Testis (tissue), 3 donors: Measurements from ENCODE around the gene PPP1R12A. TPM values are rescaled to one million over a fixed set of nuclear protein-coding genes. Genes with fewer than 3 reads are reported as not detected.

ENCODE experiments used
- DNase-seq: peaks from one replicate; pipeline ENCODE4 v3.0.0-alpha.2; 2019
- H3K27ac ChIP-seq, 2 donors: fragments of 200-600 bp; sonication (generic); one replicate each; pipeline ENCODE4 v1.5.1; 2019
- H3K27me3 ChIP-seq: fragments of 200-600 bp; sonication (generic); one replicate; pipeline ENCODE4 v1.5.1; 2019
- H3K36me3 ChIP-seq: fragments of 200-600 bp; sonication (generic); one replicate; pipeline ENCODE4 v1.5.1; 2017; ENCODE audit warnings: low read depth; ENCODE audit errors: missing control alignments
- H3K4me1 ChIP-seq: fragments of 200-600 bp; sonication (generic); one replicate; pipeline ENCODE4 v1.5.1; 2019
- H3K4me3 ChIP-seq, 2 donors: fragments of 200-600 bp; sonication (generic); one replicate each; pipeline ENCODE4 v1.5.1; 2017 to 2019
- H3K9me3 ChIP-seq: fragments of 200-600 bp; sonication (generic); one replicate; pipeline ENCODE4 v1.5.1; 2017
- POLR2A ChIP-seq: fragments of 450-650 bp; IDR thresholded peaks from one replicate; pipeline ENCODE4 v1.6.1; 2017; ENCODE audit warnings: antibody characterized with exemption, mild to moderate bottlenecking, moderate library complexity
- WGBS, 2 donors: methylation state at CpG; one replicate each; pipeline ENCODE4 v1.1.5; 2018; 5-methylcytosine and 5-hydroxymethylcytosine counted together
- intact Hi-C: fragments of 100-400 bp; cut with DNase I; formaldehyde crosslinking; loops from one replicate; pipeline ENCODE4 v1.15.1; 2023; ENCODE audit warnings: low total_unique reads
- polyA plus RNA-seq: library from polyadenylated mRNA; stranded (reverse); fragments of 350-450 nt; fragmentation: Illumina TruSeq; extraction: RNeasy Lipid Tissue Mini Kit (QIAGEN cat#74804); gene quantifications from one replicate; pipeline ENCODE4 v1.2.3, GENCODE V29; 2014; ENCODE audit warnings: low read depth, low replicate concordance; ENCODE audit not compliant: insufficient read depth
- total RNA-seq, 2 donors: library from RNA; depleted of rRNA; stranded (reverse); fragments of >200 nt; gene quantifications; one replicate each; pipeline ENCODE4 v1.2.3, GENCODE V29; 2016
- TF ChIP-seq, protein P1 (sequence below), 3 experiments: fragments of 450-650 bp in 2 of 3; fragments of 200-600 bp in 1 of 3; sonication (generic) in 1 of 3; IDR thresholded peaks; one replicate each; pipeline ENCODE4 v1.5.1; 2016 to 2019; ENCODE audit warnings: antibody characterized with exemption in 3 of 3, mild to moderate bottlenecking in 2 of 3, moderate library complexity in 1 of 3

The PPP1R12A gene
- total and polyA plus RNA-seq, 3 donors from 2014 or later: 22.4 to 119 (median 113) TPM

DNA sequence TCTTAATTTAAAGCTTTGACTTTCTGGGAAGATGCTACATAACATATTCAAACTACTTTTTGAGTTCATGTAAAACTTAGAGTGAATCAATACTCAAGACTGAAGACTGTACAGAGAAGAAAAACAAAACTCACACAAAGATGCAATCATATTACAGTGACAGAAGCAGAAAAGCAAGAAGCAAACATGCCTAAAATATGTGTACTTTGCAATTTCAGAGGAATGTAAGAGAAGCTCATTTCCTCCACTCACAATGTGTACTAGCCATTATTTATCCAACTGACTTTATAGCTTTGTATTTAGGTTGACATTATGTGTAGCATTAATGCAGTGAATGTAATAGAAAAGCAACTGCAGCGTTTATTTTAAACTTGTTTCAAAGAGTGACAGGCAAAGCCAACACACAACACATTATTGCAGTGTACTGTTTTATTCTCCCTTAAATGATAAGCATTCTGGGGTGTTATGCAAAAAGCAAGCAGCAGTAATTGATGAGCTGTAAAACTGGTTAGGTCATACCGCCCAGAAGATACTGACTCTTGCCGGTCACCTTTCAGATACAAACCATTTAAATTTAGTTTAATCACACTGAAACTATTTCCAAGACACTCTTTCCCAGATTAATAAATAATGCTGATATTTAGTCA lies 156.0 kb downstream of the PPP1R12A start:
- Histone ChIP-seq H3K4me3 (no peak overlapping the region), H3K4me1 (peaks cover 14% of the 10 kb centered on the region), H3K27me3 (no peaks in the 10 kb centered on the region), H3K27ac (no peak overlapping the region), H3K36me3 (no peaks in the 10 kb centered on the region), H3K9me3 (no peaks in the 10 kb centered on the region)
- 77 to 81% methylated on average over 3 of the region's 3 CpGs for WGBS, 2 donors
- no peak for TF ChIP-seq POLR2A
- TF ChIP-seq, protein P1, sequence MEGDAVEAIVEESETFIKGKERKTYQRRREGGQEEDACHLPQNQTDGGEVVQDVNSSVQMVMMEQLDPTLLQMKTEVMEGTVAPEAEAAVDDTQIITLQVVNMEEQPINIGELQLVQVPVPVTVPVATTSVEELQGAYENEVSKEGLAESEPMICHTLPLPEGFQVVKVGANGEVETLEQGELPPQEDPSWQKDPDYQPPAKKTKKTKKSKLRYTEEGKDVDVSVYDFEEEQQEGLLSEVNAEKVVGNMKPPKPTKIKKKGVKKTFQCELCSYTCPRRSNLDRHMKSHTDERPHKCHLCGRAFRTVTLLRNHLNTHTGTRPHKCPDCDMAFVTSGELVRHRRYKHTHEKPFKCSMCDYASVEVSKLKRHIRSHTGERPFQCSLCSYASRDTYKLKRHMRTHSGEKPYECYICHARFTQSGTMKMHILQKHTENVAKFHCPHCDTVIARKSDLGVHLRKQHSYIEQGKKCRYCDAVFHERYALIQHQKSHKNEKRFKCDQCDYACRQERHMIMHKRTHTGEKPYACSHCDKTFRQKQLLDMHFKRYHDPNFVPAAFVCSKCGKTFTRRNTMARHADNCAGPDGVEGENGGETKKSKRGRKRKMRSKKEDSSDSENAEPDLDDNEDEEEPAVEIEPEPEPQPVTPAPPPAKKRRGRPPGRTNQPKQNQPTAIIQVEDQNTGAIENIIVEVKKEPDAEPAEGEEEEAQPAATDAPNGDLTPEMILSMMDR (IDR thresholded peaks at IDR 0.05): no peak
- DNase-seq: no peak
- intact Hi-C loops: no loop called here

DNA sequence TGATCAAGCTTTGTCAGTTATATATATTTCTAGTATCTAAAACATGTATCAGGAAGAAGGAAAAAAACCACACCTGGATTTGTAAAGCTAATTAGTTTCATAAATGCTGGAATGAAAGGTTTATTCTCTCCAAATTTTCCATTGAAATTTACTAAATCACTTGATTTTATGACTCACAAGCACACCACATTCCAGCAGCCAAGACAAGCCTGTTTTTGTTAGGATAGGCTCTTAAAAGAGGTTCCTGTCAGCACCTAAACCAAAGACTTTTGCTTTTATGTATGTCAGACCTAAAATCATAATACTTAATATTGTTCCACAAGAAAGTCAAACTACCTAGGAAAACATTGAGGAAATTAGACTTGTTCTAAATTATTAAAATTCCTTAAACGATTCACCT lies 158.8 kb downstream of the PPP1R12A start:
- 52 to 71% methylated on average over 1 of the region's 1 CpG for WGBS, 2 donors
- Histone ChIP-seq H3K36me3 (no peaks in the 10 kb centered on the region), H3K27ac (peak overlapping the region; percentile 3 to 47), H3K4me1 (peaks cover 10% of the 10 kb centered on the region), H3K4me3 (no peak overlapping the region), H3K27me3 (no peaks in the 10 kb centered on the region), H3K9me3 (no peaks in the 10 kb centered on the region)
- TF ChIP-seq POLR2A: no peak
- TF ChIP-seq, protein P1 (IDR thresholded peaks at IDR 0.05): no peak
- no peak for DNase-seq
- intact Hi-C loops: no loop called here

DNA sequence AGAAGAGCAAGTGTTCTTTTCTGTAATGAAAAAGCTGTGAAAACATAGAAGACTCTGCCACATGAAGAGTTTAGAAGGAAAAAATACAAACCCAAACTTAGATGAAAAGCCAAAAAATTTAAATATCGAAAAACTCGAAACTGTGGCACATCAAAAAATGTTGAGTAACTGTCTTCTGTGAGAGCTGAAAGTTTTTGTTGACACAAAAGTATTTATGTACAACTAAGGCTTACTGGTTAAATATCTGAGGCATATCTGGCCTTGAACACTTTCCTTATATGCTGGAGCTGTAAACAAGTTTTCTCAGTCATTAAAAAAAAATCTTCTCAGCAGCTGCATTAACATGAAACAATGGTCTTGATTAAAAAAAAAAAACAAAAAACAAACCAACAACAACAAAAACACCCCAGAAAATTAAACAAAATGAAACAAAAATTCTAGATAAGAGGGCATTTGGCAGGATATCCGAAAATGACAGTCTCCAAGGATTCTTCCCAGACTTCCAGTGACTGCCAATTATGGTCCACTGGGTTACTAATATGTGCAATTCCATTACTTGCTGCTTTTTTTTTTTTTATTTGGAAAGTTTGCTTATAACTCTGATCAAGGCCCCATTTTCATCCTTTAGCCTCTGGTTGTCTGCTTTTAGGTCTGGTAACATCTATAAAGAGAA lies 159.4 kb downstream of the PPP1R12A start:
- Histone ChIP-seq H3K9me3 (no peaks in the 10 kb centered on the region), H3K27ac (peak overlapping the region; percentile 3 to 47), H3K4me1 (peaks cover 10% of the 10 kb centered on the region), H3K4me3 (no peak overlapping the region), H3K36me3 (no peaks in the 10 kb centered on the region), H3K27me3 (no peaks in the 10 kb centered on the region)
- no peak for TF ChIP-seq POLR2A
- TF ChIP-seq, protein P1 (IDR thresholded peaks at IDR 0.05): no peak
- intact Hi-C loops: no loop called here
- DNase-seq: no peak
- WGBS, 2 donors: 39 to 41% methylated on average over 3 of the region's 3 CpGs

DNA sequence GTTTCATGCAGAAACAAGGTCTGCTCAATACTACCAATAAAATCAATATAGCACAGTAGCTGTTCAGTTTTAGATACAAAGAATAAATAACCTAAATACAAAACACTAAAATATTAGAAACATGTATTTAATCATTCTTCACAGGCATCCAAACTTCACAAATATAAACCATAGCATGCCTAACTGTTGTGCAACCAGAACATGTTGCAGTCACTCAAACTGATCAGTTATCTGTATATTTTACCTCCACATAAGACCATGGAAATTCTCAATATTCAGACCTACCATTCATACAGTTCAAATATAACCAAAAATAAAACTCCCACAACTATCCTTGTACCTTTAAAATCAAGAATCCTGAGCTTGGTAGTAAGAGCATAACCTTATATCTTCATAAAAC lies 161.0 kb downstream of the PPP1R12A start:
- DNase-seq: no peak
- no peak overlapping the region for H3K4me3 ChIP-seq
- H3K4me1 ChIP-seq: peaks cover 10% of the 10 kb centered on the region
- TF ChIP-seq, protein P1 (IDR thresholded peaks at IDR 0.05): no peak
- no peak for TF ChIP-seq POLR2A
- intact Hi-C loops: no loop called here
- no peaks in the 10 kb centered on the region for H3K36me3 ChIP-seq
- H3K27ac ChIP-seq: no peak overlapping the region
- no peaks in the 10 kb centered on the region for H3K9me3 ChIP-seq
- H3K27me3 ChIP-seq: no peaks in the 10 kb centered on the region
